ENCODE measurements around the gene PRKCA.

- TF ChIP-seq CTCF (IDR thresholded peaks at IDR 0.05; ENCODE audit: insufficient read depth, low read length) (no peak), POLR2AphosphoS5 (IDR thresholded peaks at IDR 0.05; ENCODE audit: low read depth) (no peak), SPI1 (IDR thresholded peaks at IDR 0.05; ENCODE audit: borderline replicate concordance, low read depth) (no peak)
- TF ChIP-seq, protein P1, sequence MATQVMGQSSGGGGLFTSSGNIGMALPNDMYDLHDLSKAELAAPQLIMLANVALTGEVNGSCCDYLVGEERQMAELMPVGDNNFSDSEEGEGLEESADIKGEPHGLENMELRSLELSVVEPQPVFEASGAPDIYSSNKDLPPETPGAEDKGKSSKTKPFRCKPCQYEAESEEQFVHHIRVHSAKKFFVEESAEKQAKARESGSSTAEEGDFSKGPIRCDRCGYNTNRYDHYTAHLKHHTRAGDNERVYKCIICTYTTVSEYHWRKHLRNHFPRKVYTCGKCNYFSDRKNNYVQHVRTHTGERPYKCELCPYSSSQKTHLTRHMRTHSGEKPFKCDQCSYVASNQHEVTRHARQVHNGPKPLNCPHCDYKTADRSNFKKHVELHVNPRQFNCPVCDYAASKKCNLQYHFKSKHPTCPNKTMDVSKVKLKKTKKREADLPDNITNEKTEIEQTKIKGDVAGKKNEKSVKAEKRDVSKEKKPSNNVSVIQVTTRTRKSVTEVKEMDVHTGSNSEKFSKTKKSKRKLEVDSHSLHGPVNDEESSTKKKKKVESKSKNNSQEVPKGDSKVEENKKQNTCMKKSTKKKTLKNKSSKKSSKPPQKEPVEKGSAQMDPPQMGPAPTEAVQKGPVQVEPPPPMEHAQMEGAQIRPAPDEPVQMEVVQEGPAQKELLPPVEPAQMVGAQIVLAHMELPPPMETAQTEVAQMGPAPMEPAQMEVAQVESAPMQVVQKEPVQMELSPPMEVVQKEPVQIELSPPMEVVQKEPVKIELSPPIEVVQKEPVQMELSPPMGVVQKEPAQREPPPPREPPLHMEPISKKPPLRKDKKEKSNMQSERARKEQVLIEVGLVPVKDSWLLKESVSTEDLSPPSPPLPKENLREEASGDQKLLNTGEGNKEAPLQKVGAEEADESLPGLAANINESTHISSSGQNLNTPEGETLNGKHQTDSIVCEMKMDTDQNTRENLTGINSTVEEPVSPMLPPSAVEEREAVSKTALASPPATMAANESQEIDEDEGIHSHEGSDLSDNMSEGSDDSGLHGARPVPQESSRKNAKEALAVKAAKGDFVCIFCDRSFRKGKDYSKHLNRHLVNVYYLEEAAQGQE (IDR thresholded peaks at IDR 0.05; ENCODE audit: insufficient replicate concordance, low read depth) = no peak
Observed at GRCh38 chr17:66701462-66701861, 399.0 kb downstream of the PRKCA start.

All from HL-60 (cell line).